ENCODE results near the gene ZFHX3.

The ZFHX3 gene

GRCh38 chr16:73037845-73038570 lies 9.9 kb downstream of the ZFHX3 start:
- DNase-seq (ENCODE audit: low read depth), result no peak

GRCh38 chr16:73037331-73037745 lies 10.6 kb downstream of the ZFHX3 start:
- no peak for DNase-seq (ENCODE audit: low read depth)

- no peak for DNase-seq (ENCODE audit: low read depth)
Measured at GRCh38 chr16:73036074-73036826, 11.7 kb downstream of the ZFHX3 start.

- DNase-seq (ENCODE audit: low read depth), result no peak
Measured at GRCh38 chr16:73034374-73034773, 13.6 kb downstream of the ZFHX3 start.

- no peak for DNase-seq (ENCODE audit: low read depth)
Measured at GRCh38 chr16:73033271-73033998, 14.5 kb downstream of the ZFHX3 start.

- no peak for DNase-seq (ENCODE audit: low read depth)
Measured at GRCh38 chr16:73032541-73033270, 15.2 kb downstream of the ZFHX3 start.

GRCh38 chr16:73031984-73032383 lies 15.9 kb downstream of the ZFHX3 start:
- no peak for DNase-seq (ENCODE audit: low read depth)

- DNase-seq (ENCODE audit: low read depth), result no peak
Measured at GRCh38 chr16:73031155-73031866, 16.6 kb downstream of the ZFHX3 start.

- no peak for DNase-seq (ENCODE audit: low read depth)
Measured at GRCh38 chr16:73028721-73029361, 19.1 kb downstream of the ZFHX3 start.

GRCh38 chr16:73028263-73028662 lies 19.7 kb downstream of the ZFHX3 start:
- no peak for DNase-seq (ENCODE audit: low read depth)

- DNase-seq (ENCODE audit: low read depth), result no peak
Measured at GRCh38 chr16:73027685-73028111, 20.2 kb downstream of the ZFHX3 start.

- no peak for DNase-seq (ENCODE audit: low read depth)
Measured at GRCh38 chr16:73026754-73027684, 20.9 kb downstream of the ZFHX3 start.

- DNase-seq (ENCODE audit: low read depth), result no peak
Measured at GRCh38 chr16:73025856-73026210, 22.1 kb downstream of the ZFHX3 start.

GRCh38 chr16:73025151-73025855 lies 22.6 kb downstream of the ZFHX3 start:
- DNase-seq (ENCODE audit: low read depth), result no peak

GRCh38 chr16:73024571-73025105 lies 23.3 kb downstream of the ZFHX3 start:
- DNase-seq (ENCODE audit: low read depth), result no peak

- DNase-seq (ENCODE audit: low read depth), result no peak
Measured at GRCh38 chr16:73023752-73024570, 24.0 kb downstream of the ZFHX3 start.

- no peak for DNase-seq (ENCODE audit: low read depth)
Measured at GRCh38 chr16:73023320-73023719, 24.6 kb downstream of the ZFHX3 start.

GRCh38 chr16:73022534-73022933 lies 25.4 kb downstream of the ZFHX3 start:
- no peak for DNase-seq (ENCODE audit: low read depth)

All from activated T-helper 9 cell treated with anti-CD3 and anti-CD28 coated beads, Interleukin-2, amount 50 U/mL, for 16 hours (primary cell).